HG02623 (cell line): ENCODE data around the gene HPS3.
"Not testable (repeated sequence)": the region's sequence is repeated elsewhere in the genome, so short reads cannot be mapped to it uniquely, and the experiment has no call there.

ENCODE experiments used
- ATAC-seq: cut with Tn5 transposase; IDR thresholded peaks from one replicate; pipeline ENCODE4 v1.9.1; 2021; ENCODE audit warnings: moderate library complexity; ENCODE audit not compliant: unreplicated experiment

Gene HPS3

DNA sequence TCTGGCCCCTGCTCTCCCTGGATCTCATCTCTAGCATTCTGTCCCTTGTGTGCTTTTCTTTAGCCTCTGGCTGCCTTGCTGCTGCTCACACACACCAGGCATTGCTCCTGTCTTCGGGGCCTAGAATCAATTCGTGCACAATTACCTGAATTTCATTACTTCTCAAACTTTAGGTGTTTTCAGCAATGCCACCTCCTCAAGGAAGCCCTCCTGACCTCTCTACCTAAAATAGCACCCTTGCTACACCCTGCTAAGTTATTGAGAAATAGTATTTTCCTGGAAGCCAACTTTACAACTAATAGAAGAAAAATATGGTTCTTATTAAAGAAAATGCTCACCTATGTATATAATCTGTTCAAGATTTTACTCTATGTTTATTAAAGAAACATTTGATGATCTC, 51.7 kb downstream of the HPS3 start:
- ATAC-seq = no peak

DNA sequence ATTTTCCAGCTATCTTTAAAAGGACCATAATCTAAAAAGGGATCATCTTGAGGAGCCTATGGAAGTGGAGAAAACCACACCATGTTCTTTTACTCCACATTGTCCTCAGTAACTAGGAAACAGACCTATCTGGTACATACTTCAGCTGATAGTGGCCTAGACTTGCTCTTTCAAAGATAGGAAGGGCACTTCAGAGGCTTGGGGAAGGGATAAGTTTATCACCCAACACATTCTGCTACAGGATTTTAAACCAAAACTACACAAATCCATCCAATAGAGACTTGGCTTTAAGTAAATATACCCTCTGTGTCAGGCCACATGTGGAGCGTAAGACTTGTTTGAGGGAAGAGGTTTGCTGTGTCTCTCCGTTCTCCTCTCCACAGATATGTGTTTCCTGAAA, 56.8 kb downstream of the HPS3 start:
- ATAC-seq = no peak

DNA sequence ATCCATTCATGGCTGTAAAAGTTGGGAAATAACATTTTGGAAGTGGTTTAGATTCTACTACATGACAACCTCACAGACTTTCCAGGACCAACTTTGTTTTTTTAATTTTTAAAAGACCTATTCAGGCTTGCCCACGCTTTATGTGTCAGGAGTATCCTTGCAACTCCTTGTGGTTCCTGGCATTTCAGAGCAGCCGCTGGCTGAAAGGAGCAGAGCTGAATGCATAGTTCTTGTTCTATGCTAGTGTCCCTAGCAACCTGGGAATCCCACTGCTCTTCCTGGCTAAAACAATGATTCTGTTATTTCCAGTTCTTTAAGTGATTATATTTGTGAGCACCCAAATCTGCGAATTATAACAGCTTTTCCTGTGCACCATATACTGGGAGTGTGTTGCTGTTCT, 57.3 kb downstream of the HPS3 start:
- ATAC-seq = no peak

GRCh38 chr3:149188494-149188893, 59.1 kb downstream of the HPS3 start:
- ATAC-seq = no peak

GRCh38 chr3:149195221-149195620, 65.8 kb downstream of the HPS3 start:
- no peak for ATAC-seq

DNA sequence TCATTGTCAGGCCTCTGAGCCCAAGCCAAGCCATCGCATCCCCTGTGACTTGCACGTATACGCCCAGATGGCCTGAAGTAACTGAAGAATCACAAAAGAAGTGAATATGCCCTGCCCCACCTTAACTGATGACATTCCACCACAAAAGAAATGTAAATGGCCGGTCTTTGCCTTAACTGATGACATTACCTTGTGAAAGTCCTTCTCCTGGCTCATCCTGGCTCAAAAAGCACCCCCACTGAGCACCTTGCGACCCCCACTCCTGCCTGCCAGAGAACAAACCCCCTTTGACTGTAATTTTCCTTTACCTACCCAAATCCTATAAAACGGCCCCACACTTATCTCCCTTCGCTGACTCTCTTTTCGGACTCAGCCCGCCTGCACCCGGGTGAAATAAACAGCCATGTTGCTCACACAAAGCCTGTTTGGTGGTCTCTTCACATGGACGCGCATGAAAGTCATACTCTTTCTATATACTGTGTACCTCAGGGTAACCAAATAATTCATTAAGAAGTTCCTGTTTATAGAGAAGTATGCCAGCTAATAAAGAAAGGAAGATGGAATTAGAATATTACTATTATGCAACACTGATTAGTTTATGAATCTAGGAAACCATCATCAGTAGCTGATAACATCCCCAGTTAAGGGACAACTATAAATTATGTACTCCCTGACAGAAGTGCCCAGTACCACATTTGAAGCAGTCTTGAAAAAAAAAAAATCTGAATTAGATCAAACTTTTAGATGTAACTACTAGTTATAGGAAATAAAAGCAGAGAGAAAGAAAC, 67.6 kb downstream of the HPS3 start:
- not testable (repeated sequence) for ATAC-seq

GRCh38 chr3:149197669-149198068, 68.2 kb downstream of the HPS3 start:
- no peak for ATAC-seq

GRCh38 chr3:149198611-149199010, 69.2 kb downstream of the HPS3 start:
- ATAC-seq = no peak

DNA sequence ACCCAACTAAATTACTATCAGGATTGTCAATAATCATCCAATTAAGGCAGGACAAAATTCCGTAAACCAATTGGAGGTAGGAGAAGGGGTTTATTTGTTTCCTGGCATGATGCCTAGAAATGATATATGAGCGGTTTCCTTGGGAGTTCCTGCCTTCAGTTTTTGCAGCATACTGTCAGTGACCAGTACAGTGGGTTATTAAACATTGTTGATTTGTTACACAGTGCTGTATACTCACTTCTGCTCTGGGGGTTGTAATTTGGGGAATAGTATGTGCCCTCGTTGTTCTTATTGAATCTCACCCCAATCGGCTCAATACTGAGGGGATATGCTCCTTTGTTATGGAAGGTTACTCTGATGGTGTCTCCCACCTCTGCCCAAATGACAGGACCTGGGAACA, 70.0 kb downstream of the HPS3 start:
- ATAC-seq = no peak

DNA sequence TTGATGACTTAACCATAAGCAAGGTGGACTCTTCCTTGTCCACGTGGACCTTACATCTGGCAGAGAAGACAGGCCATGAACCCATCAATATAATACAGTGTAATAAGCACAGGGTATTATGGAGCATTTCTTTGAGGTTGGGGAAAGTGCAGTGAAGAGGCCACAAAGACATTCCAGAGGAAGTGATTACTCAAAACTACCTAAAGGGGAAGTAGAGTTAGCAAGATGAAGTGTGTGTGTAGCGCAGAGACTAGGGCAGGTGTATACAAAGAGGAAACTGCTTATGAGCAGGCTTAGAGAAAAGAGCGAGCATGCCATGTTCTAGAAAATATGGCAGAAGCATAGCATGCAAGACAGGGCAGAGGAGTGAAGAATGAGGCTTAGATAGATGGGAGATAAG, 74.3 kb downstream of the HPS3 start:
- peak; percentile 100 for ATAC-seq

GRCh38 chr3:149204390-149204991, 75.1 kb downstream of the HPS3 start:
- no peak for ATAC-seq

GRCh38 chr3:149207475-149207874, 78.0 kb downstream of the HPS3 start:
- no peak for ATAC-seq

DNA sequence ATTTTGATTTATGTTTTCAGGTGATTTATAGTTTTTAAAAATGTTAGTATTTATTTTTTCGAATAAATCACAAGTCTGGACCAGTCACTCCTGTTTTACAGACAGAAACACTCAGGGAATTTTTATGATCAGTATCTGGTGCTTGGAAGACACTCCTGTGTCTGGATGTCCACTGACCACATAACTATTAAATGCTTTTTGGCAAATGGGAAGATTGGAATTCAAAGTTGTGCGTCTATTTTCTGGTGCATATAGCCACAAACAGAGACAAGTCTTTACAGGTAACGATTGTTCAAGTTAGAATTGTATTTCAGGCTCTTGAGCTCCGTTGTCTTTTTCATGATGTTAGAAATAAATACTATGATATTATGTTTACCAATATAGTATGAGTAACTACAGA, 80.0 kb downstream of the HPS3 start:
- no peak for ATAC-seq

GRCh38 chr3:149212386-149212785, 82.9 kb downstream of the HPS3 start:
- ATAC-seq = no peak

DNA sequence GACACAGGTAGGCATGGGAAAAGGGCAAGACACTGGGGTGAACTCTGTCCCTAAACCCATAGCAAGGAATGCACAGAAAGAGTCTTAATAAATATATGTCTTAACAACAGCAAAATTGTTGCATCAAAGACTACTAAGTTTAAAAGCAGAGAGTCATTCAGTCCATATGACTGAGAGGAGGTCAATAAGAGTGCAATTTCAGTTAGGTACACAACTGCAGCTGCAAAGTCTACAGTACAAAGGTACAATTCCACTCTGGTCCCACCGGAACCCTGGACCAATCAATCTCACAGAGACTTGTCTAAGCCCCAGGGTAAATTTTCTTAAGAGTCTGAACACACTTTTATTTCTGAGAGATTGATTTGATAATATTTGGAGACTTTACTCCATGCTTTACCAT, 85.3 kb downstream of the HPS3 start:
- no peak for ATAC-seq

GRCh38 chr3:149215515-149215914, 86.1 kb downstream of the HPS3 start:
- ATAC-seq = no peak

- ATAC-seq = no peak
Observed at GRCh38 chr3:149216193-149216869, 86.9 kb downstream of the HPS3 start.

DNA sequence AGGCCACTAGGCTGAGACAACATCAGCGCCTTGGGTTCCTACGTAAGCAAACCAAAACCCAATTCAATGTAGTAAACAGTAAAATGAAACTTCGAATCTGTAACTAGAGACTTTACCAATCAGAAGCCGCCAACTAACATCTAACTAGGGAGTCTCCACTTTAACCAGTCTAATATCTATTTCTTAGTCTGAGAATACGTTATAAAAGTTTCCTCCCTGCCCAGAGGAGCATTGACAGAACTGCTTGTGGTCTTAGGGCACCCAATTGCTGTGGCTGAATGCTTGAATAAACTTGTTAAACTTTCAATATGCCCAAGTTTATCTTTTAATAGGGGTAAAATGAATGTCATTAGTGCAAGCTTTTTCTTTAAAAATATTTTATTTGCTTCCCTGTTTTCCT, 87.9 kb downstream of the HPS3 start:
- no peak for ATAC-seq

GRCh38 chr3:149219380-149220121, 90.1 kb downstream of the HPS3 start:
- not testable (repeated sequence) for ATAC-seq

GRCh38 chr3:149221783-149222517, 92.5 kb downstream of the HPS3 start, which contains the start of gene CP:
TSS of gene CP (minus strand) at chr3:149221829. CDS start at chr3:149221792, 37 bp downstream.
- no peak for ATAC-seq
